Renal pelvis (tissue), 4 donors: ENCODE measurements around the gene CRYBG2. TPM values are rescaled to one million over a fixed set of nuclear protein-coding genes. Genes with fewer than 3 reads are reported as not detected.
"Not testable (repeated sequence)": the region's sequence is repeated elsewhere in the genome, so short reads cannot be mapped to it uniquely, and the experiment has no call there.

Experiments used
- DNase-seq: peaks from one replicate; pipeline ENCODE4 v3.0.0-alpha.2; 2013
- polyA plus RNA-seq, 3 donors: library from polyadenylated mRNA; unstranded; fragments of 120-200 nt; gene quantifications; one replicate each; pipeline ENCODE4 v1.2.1, GENCODE V29; 2013; ENCODE audit not compliant: insufficient read length in 3 of 3

Gene CRYBG2
- polyA plus RNA-seq, 3 donors = 0.61 to 1.6 (median 0.83) TPM

- no peak for DNase-seq
Observed at GRCh38 chr1:26351590-26352337, 2.2 kb downstream of the CRYBG2 start.

GRCh38 chr1:26350701-26351589 lies 3.0 kb downstream of the CRYBG2 start:
- no peak for DNase-seq

GRCh38 chr1:26350343-26350700 lies 3.6 kb downstream of the CRYBG2 start:
- DNase-seq = no peak

- no peak for DNase-seq
Observed at GRCh38 chr1:26349877-26350244, 4.1 kb downstream of the CRYBG2 start.

- DNase-seq = no peak
Observed at GRCh38 chr1:26349188-26349876, 4.6 kb downstream of the CRYBG2 start.

GRCh38 chr1:26346274-26347033 lies 7.5 kb downstream of the CRYBG2 start:
- DNase-seq = no peak

- no peak for DNase-seq
Observed at GRCh38 chr1:26345718-26346117, 8.2 kb downstream of the CRYBG2 start.

- no peak for DNase-seq
Observed at GRCh38 chr1:26344147-26344920, 9.6 kb downstream of the CRYBG2 start.

GRCh38 chr1:26340047-26340481 lies 13.9 kb downstream of the CRYBG2 start:
- DNase-seq = no peak

- no peak for DNase-seq
Observed at GRCh38 chr1:26338670-26339069, 15.3 kb downstream of the CRYBG2 start.

- DNase-seq = no peak
Observed at GRCh38 chr1:26337625-26338024, 16.3 kb downstream of the CRYBG2 start.

GRCh38 chr1:26337206-26337535 lies 16.8 kb downstream of the CRYBG2 start:
- no peak for DNase-seq

- DNase-seq = peak; percentile 60
Observed at GRCh38 chr1:26336477-26337205, 17.3 kb downstream of the CRYBG2 start.

GRCh38 chr1:26335774-26336476 lies 18.0 kb downstream of the CRYBG2 start:
- DNase-seq = no peak

- DNase-seq = not testable (repeated sequence)
Observed at GRCh38 chr1:26333312-26333711, 20.6 kb downstream of the CRYBG2 start.

GRCh38 chr1:26330276-26330675 lies 23.7 kb downstream of the CRYBG2 start:
- DNase-seq = no peak

GRCh38 chr1:26329380-26329779 lies 24.6 kb downstream of the CRYBG2 start:
- not testable (repeated sequence) for DNase-seq

- DNase-seq = no peak
Observed at GRCh38 chr1:26328597-26328996, 25.3 kb downstream of the CRYBG2 start.

GRCh38 chr1:26327956-26328362 lies 26.0 kb downstream of the CRYBG2 start:
- DNase-seq = no peak

- no peak for DNase-seq
Observed at GRCh38 chr1:26324550-26324949, 29.4 kb downstream of the CRYBG2 start.
